C4-2B (cell line): ENCODE data around the gene OLFML2A.

Experiments
- H3K27ac ChIP-seq: fragments of 450-650 bp; 2 replicates; pipeline ENCODE4 v1.5.1; 2017
- ZFX ChIP-seq: fragments of 450-650 bp; IDR thresholded peaks from 2 replicates; pipeline ENCODE4 v1.6.1; 2017
- TF ChIP-seq, protein P1 (sequence below): fragments of 450-650 bp; conservative IDR thresholded peaks from 2 replicates; pipeline ENCODE4 v1.5.1; 2017; ENCODE audit warnings: mild to moderate bottlenecking

The OLFML2A gene

DNA sequence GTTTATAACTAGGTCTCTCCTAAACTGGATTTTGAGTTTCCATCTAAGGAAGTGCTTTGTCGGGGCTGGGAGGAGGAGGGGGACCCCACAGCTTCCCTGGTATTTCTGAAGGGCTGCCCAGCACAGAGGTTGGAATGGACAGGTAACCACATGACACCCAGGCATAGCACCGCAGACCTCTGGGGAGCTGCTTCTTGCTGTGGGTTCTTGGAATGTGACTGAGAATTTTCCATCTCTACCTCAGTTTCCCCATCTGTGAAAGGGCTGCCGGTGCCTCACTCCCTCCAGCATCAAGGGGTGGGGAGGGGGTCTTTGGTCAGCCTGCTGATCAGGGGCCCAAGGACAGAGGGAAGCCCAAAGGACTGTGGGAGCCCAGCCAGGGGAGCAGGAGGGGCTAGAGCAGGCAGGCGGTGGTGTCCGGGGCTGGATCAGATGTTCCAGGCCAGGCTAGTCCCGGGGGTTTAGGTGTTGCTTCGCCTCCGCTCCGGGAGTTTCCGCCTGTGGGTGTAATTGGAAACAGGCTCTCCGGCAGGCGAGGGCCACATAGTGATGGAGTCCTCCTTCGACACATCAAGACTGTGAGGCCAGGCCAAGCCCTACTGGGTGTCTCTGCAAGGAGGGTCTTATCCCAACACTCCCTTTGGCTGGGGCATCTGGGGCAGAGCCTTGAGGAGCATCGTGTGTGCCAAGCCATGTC, 3.3 kb downstream of the OLFML2A start:
- H3K27ac ChIP-seq, result no peak overlapping the region
- no peak for TF ChIP-seq ZFX
- TF ChIP-seq, protein P1, sequence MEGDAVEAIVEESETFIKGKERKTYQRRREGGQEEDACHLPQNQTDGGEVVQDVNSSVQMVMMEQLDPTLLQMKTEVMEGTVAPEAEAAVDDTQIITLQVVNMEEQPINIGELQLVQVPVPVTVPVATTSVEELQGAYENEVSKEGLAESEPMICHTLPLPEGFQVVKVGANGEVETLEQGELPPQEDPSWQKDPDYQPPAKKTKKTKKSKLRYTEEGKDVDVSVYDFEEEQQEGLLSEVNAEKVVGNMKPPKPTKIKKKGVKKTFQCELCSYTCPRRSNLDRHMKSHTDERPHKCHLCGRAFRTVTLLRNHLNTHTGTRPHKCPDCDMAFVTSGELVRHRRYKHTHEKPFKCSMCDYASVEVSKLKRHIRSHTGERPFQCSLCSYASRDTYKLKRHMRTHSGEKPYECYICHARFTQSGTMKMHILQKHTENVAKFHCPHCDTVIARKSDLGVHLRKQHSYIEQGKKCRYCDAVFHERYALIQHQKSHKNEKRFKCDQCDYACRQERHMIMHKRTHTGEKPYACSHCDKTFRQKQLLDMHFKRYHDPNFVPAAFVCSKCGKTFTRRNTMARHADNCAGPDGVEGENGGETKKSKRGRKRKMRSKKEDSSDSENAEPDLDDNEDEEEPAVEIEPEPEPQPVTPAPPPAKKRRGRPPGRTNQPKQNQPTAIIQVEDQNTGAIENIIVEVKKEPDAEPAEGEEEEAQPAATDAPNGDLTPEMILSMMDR, result no peak

DNA sequence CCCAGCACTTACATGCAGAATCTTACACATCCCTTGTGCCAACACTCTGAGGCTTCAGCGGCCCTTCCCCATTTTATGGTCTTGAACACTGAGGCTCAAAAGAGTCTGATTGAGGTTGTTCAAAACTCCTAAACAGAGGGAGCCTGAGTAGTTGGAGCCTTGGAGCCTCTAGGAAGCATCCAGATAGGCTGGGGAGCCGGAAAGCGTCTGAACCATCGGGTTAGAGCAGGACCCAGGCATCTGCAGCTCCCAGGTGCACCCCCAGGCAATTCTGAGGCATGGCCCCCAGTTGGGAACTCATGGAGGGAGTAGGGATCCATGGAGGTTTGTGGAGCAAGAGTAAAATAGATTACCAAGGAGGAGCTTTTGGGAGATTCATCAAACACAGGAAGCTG, 3.8 kb downstream of the OLFML2A start:
- TF ChIP-seq ZFX, result no peak
- TF ChIP-seq, protein P1, result no peak
- no peak overlapping the region for H3K27ac ChIP-seq

DNA sequence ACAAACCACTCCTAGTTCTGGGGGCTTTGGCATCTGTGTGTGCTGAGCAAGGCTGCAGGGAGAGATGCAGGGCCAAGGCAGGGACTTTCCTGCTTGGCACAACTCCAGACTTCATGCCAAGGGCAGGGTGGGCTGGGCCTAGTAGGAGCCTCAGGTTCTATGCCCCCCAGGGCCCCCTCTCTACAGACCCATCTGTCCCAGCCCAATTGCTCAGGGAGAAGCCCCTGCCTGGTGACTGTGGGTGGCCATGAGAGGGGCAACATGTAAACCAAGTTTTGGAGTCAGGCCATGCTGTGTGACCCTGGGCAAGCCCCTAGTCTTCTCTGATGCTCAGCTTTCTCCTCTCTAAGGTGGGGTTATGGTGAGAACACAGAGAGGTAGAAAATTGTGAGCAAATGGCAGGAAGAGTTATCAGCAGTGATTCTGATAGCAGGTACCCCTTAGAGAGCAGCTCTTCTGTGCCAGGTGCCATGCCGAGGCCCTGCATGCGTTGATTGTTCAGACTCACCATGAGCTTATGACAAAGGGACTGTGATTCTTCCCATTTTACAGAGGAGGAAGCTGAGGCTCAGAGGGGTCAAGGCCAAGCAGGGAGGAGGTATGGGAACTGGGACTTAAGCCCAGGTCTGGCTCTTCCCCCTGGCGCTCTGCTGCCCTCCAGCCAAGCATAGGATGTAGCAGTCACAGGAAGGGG, 5.2 kb downstream of the OLFML2A start:
- no peak overlapping the region for H3K27ac ChIP-seq
- TF ChIP-seq, protein P1, result no peak
- no peak for TF ChIP-seq ZFX

DNA sequence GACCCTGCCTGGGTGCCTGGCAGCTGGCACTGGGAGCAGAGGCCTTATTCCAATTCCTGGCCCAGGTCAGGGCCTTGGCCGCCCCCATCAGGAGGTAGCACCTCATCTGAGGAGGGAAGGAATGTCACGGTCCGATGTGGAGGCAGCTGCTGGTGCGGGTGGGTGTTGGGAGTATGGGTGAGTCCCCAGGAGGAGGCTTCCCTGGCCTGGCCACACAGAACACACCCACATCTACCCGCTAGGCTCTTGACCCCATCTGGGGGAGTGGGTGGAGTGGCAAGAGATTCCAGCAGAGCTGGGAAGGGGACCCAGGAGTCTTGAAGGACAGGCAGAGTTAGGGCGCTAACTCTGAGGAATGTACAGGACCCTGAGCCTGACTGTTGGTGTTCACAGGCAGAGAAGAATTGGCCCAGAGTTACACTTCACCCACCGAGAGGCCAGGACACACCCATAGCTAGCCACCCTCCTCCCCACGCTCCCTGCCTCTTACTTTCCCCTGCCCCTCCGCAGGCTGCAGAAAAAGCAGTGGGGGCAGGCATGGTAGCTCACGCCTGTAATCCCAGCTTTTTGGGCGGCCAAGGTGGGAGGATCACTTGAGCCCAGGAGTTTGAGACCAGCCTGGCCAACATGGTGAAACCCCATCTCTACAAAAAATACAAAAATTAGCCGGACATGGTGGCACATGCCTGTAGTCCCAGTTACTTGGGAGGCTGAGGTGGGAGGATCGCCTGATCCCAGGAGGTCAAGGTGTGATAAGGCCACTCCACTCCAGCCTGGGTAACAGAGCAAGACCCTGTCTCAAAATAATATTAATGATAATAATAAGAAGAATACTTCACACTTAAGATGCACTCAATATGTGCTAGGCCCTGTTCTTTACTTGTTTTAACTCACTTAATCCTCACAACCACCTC, 6.0 kb downstream of the OLFML2A start:
- H3K27ac ChIP-seq, result no peak overlapping the region
- no peak for TF ChIP-seq ZFX
- TF ChIP-seq, protein P1, result no peak

DNA sequence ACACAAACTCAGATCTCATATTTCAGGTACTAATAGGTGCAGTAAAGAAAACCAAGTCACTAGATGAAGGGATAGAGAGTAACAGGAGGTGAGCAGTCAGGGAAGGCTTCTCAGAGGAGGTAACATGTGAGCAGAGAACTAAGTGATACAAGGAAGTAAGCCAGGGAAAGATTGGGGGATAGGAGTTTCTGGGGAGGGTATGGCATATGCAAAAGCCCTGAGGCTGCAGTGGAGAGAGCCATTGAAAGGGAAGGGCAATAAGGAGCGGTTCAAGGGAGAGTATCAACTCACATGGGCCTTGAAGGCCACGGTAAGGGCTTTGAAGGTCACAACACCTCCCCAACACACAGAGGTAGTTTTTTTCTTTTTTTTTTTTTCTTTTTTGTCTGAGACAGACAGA, 6.9 kb downstream of the OLFML2A start:
- H3K27ac ChIP-seq, result no peak overlapping the region
- TF ChIP-seq, protein P1, result no peak
- no peak for TF ChIP-seq ZFX

DNA sequence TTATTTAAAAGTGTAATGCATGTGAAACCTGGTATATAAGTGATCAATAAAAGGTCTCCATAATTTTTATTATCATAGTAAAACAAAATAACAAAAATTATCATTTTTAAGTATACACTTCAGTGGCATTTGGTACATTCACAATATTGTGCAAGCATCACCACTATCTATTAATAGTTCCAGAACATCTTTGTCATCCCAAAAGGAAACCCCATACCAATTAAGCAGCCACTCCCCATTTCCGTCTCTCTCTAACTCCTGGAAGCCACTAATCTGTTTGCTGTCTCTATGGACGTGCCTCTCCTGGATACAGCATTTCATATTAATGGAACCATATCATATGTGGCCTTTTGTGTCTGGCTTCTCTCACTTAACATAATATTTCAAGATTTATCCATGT, 7.6 kb downstream of the OLFML2A start:
- H3K27ac ChIP-seq, result no peak overlapping the region
- TF ChIP-seq, protein P1, result no peak
- TF ChIP-seq ZFX, result no peak
